ENCODE data around the gene CKB.

The CKB gene

GRCh38 chr14:103539056-103539825 lies 16.6 kb upstream of the CKB start:
- DNase-seq = no peak

GRCh38 chr14:103538291-103539055 lies 15.8 kb upstream of the CKB start:
- DNase-seq = peak in 21 of 58 donors; percentile 23 to 71 (median 50)

DNA sequence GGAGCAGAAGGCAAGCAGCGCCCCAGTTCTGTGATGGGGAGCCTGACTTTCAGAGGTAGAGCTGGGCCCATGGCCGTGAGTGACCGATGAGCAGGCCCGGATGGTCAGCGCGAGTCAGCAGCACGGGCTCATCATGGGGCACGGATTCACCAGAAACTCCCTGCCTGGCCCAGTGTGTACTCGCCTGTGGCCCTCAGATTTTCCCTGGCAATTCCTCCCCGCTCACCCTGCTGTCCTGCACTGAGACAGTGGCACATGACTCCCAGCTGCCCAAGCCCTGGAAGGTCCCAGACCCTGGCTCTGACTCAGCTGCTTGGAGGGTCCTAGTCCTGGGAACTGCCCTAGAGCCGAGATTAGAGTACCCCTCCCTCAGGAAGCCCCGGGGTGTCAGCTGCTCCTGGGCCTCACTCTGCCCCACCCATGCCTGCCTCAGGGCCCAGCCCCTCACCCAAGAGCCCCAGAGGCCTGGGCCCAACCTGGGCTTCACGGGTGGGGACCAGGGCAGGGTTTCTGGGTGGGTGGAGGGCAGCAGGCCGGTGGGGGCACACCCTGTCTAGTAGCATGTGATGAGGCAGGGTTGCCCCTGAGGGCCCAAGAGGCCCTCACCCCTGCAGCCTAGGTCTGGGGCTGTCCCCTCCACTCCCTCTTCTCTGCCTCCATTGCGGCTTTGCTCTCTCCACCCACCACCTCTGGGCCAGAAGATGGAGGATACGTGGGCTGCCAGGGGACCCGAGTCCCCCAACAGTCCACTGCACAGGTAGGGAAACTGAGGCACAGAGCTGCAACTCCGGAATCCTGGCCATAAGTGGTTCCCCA lies 14.8 kb upstream of the CKB start:
- no peak for DNase-seq

- no peak for DNase-seq
Observed at GRCh38 chr14:103536693-103537092, 14.1 kb upstream of the CKB start.

- no peak for DNase-seq
Observed at GRCh38 chr14:103535891-103536565, 13.4 kb upstream of the CKB start.

DNA sequence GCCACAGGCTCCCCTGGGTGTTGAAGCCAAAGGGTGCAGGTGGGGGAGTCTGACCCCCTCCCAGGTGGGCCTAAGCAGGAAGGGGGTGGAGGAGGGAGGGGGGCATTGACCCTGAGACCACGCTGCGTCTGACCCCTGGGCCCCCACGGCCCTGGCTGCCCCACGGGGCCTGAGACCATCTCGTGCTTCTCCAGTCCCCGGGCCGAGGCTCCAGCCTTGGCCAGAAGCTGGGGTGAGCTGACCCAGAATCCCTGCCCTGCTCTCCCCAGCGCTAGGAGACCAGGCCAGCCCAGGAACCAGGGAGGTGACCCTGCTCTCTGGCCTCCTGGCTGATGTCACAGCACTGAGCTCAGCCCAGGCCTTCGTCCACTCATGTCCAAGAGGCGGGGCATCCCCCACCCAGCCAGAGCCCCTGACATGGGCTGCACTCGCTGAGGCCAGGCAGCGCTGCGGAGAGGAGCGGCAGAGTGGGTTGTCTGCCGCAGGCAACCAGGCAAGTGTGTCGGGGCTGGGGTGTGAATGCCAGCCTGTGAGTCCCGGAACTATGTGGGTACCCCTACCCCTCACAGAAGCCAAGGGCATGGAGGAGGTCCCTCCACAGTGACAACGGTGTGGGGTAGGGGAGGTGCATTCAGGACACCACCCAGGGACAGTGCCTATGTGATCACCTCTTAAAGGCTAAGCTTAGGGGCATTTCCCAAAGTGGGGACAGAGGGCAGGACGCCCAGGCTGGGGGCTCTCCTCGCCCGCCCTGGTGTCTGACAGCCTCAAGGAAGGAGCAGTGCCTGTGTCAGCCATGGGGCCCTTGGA lies 12.7 kb upstream of the CKB start:
- no peak for DNase-seq

DNA sequence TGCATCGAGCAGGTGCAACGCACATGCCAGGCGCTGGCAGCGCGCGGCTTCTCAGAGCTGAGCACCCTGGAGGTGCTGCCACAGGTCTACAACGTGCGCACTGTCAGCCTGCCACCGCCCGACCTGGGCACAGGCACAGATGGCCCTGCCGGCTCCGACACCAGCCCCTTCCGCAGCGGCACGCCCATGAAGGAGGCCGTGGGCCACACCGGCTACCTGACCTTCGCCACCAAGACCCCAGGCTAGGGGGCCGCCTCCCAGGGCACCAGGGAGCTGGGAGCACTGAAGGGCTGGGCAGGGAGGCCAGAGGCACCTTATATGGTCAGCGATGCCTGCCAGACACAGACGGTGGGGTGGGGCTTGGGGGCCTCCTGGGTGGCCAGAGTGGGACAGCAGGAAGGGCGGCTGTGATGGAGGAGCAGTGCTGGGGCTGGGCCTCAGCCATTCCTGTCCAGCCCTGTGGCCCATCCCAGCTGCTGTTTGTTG lies 12.0 kb upstream of the CKB start:
- DNase-seq = no peak

- peak in 29 of 58 donors; percentile 32 to 87 (median 61) for DNase-seq
Observed at GRCh38 chr14:103533999-103534575, 11.5 kb upstream of the CKB start.

DNA sequence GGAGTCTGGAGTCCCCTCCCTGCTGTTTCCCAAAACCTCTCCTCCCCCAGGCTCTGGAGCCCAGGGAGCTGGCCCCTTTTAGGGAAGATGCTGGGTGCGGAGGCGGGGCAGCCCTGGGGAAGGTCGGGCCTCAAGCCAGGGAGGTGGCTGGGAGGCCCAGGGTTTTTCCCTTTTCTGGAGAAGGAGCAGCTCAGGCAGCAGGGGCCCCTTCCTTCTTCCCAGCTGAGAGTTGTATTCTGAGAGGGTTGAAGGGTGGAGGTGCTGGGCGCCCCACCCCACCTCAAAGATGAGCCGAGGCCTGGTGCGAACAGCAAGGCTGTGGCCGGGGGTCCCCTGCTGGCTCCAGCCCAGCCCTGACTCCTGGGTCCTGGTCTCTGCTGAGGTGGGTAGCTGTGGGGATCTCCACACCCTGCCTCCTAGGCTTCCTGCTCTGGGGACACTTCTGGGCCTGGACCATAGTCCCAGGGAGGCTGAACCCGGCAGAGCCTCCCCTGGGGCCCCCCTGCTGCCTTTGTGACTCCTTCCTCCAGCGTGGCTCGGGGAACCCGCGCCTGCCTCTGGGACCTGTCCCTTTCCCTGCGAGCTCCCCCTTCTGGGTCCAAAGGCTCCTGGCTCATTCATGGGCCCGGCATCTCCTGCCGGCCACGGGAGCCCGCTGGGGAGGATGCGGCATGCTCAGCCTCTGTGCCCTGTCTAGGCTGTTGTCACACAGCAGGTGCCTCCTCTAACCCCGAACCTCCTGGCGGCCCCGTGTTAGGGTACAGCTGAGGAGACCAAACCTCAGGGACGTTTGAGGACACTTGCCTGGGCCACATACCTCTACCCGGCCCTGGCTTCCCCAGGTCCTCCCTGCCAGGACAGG lies 10.7 kb upstream of the CKB start:
- no peak for DNase-seq

GRCh38 chr14:103532216-103533136 lies 9.8 kb upstream of the CKB start:
- DNase-seq = no peak

GRCh38 chr14:103531421-103532215 lies 9.0 kb upstream of the CKB start:
- DNase-seq = no peak

GRCh38 chr14:103530831-103531230 lies 8.2 kb upstream of the CKB start:
- no peak for DNase-seq

DNA sequence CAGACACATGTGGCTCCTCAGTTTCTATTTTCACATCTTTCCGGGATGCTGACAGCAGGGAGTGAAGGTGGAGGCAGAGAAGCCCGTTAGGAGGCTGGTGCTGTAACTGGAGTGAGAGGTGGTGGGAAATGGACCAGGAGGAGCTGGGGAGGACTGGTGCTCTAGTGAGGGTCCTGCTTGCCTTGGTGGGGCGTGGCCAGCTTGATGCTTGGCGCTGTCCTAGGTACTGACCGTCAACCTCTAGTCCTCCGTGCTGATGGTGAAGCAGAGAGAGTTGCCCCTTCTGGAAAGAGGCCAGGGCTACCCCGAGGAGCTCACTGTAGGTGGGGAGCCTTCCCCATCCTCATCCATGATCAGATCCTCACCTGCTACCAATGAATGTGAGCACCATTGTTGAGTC lies 7.8 kb upstream of the CKB start:
- DNase-seq = no peak

DNA sequence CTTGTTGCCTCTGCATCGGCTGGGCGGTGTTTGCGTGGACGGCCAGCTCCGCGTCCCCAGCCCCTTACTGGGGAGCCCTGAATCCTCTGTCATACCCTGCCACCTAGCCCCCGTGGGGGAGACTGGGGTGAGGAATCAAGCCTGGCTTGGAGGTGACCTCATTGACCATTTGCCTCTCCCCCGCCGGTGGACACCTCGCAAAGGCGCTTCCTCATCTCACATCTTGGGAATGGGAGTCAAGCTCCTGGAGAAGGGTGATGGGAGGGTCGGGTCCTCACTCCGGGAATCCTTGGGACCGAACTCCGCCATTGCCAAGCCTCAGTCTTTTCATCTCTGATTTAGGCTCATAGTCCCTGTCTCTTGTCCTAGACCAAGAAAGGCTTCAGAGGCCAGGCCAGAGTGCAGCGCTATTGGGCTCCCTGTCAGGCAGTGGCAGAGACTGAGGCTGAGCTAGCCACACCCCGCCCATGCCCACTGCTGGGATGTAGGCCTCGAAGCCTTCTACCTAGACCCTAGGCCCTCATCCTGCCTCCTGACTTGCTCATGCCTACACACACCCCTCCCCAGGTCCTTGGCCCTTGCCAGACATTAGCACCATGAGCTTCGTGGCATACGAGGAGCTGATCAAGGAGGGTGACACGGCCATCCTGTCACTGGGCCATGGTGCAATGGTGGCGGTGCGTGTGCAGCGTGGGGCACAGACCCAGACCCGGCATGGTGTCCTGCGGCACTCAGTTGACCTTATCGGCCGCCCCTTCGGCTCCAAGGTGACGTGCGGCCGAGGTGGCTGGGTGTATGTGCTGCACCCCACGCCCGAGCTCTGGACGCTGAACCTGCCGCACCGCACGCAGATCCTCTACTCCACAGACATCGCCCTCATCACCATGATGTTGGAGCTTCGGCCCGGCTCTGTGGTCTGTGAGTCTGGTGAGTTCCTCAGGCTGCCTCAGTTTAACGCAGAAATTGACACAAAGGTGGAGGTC lies 7.0 kb upstream of the CKB start:
- DNase-seq = peak in 1 of 58 donors; percentile 53

- DNase-seq = peak; percentile 41 to 91 (median 84)
Observed at GRCh38 chr14:103528587-103529382, 6.2 kb upstream of the CKB start, which contains the start of gene TRMT61A. Gene TRMT61A (plus strand): TSS chr14:103529196. CDS start chr14:103529979, 783 bp downstream.

Data from anterior cingulate cortex (tissue), 58 donors.